ENCODE measurements around the gene NOPCHAP1.

Gene NOPCHAP1

DNA sequence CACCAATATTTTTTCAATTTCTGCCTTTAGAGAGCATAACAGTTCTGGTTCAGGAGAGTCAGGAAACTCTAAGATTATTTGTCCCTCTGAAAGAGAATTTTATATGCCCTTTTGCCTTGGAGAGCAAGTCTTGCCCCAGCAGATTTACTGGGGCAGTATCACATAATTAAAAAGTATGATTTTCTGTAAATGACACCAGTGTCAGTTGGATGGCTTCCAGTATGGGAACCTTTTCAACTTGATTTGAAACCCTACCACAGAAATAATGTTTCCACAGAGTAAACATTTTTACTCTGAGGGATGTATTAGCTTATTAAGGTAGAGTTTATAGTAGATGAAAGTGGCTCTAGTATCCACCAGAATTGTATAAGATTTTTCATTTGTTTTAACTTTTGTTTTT, 15.4 kb downstream of the NOPCHAP1 start:
- TF ChIP-seq ZNF274 (IDR thresholded peaks at IDR 0.05; ENCODE audit: low read depth, low read length) (no peak), YY1 (IDR thresholded peaks at IDR 0.05; ENCODE audit: insufficient read depth, insufficient read length) (no peak), SUZ12 (IDR thresholded peaks at IDR 0.05; ENCODE audit: extremely low read depth, insufficient read depth, insufficient read length) (no peak)
- no peak for DNase-seq (ENCODE audit: low read depth, low spot score)
- Histone ChIP-seq H3K9ac (ENCODE audit: insufficient read length, low read depth) (no peak overlapping the region), H3K4me1 (ENCODE audit: insufficient read depth, insufficient read length) (no peaks in the 10 kb centered on the region), H3K9me3 (ENCODE audit: insufficient read depth, low read length) (0 out of 2 replicates have a peak, but pooled peaks cover 5% of the 10 kb centered on the region), H3K27me3 (ENCODE audit: insufficient read depth, insufficient read length) (no peaks in the 10 kb centered on the region), H3K36me3 (ENCODE audit: insufficient read depth, insufficient read length, low read length) (peaks cover 91% of the 10 kb centered on the region), H3K4me3 (ENCODE audit: insufficient read length, low read depth) (no peak overlapping the region)

DNA sequence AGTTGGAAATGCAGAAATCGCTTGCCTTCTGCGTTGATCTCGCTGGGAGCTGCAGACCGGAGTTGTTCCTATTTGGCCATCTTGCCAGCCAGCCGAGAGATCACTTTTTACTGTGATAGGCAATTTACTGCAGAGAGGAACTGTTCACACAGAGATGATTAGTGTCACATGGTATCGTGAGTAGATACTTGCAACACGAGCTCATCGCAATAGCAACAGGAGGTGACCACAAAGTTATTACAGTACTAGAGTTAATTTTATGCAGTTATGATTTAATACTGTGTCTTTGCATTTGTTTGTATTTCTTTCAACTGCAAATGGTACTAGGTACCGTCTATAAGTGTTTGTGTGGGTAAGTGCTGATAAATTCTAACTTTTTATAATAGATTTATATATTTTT, 27.8 kb downstream of the NOPCHAP1 start:
- Histone ChIP-seq H3K4me1 (ENCODE audit: insufficient read depth, insufficient read length) (no peaks in the 10 kb centered on the region), H3K9ac (ENCODE audit: insufficient read length, low read depth) (no peak overlapping the region), H3K27me3 (ENCODE audit: insufficient read depth, insufficient read length) (no peaks in the 10 kb centered on the region), H3K36me3 (ENCODE audit: insufficient read depth, insufficient read length, low read length) (peaks cover 50% of the 10 kb centered on the region), H3K4me3 (ENCODE audit: insufficient read length, low read depth) (no peak overlapping the region), H3K9me3 (ENCODE audit: insufficient read depth, low read length) (no peaks in the 10 kb centered on the region; the same call in 1 of the 2 replicates)
- DNase-seq (ENCODE audit: low read depth, low spot score) = no peak
- TF ChIP-seq SUZ12 (IDR thresholded peaks at IDR 0.05; ENCODE audit: extremely low read depth, insufficient read depth, insufficient read length) (no peak), YY1 (IDR thresholded peaks at IDR 0.05; ENCODE audit: insufficient read depth, insufficient read length) (no peak), ZNF274 (IDR thresholded peaks at IDR 0.05; ENCODE audit: low read depth, low read length) (no peak)

DNA sequence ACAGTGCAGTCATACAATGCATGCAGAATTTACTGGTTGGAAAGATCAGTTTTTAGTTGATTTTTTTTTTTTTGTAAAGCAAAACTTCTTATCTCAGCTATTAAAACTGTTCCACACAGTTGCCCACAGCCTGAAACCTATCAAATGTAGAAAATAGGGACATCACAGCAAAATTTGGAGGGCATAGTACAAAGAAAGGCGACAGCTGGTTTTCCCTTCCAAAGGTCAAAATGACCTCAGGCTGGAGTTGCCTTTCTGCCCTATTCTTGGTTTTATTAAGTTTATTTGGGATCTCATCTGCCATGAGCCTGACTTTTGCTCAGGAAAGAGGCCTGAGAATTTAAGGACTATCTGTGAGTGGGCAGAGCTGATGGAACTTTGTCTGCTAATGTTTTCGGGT, 28.5 kb downstream of the NOPCHAP1 start:
- H3K4me3 ChIP-seq (ENCODE audit: insufficient read length, low read depth) = no peak overlapping the region
- DNase-seq (ENCODE audit: low read depth, low spot score) = no peak
- no peaks in the 10 kb centered on the region for H3K4me1 ChIP-seq (ENCODE audit: insufficient read depth, insufficient read length)
- H3K9ac ChIP-seq (ENCODE audit: insufficient read length, low read depth) = no peak overlapping the region
- H3K36me3 ChIP-seq (ENCODE audit: insufficient read depth, insufficient read length, low read length) = peaks cover 50% of the 10 kb centered on the region
- no peak for TF ChIP-seq ZNF274 (IDR thresholded peaks at IDR 0.05; ENCODE audit: low read depth, low read length)
- no peak for TF ChIP-seq SUZ12 (IDR thresholded peaks at IDR 0.05; ENCODE audit: extremely low read depth, insufficient read depth, insufficient read length)
- no peak for TF ChIP-seq YY1 (IDR thresholded peaks at IDR 0.05; ENCODE audit: insufficient read depth, insufficient read length)
- no peaks in the 10 kb centered on the region; the same call in 1 of the 2 replicates for H3K9me3 ChIP-seq (ENCODE audit: insufficient read depth, low read length)
- no peaks in the 10 kb centered on the region for H3K27me3 ChIP-seq (ENCODE audit: insufficient read depth, insufficient read length)

DNA sequence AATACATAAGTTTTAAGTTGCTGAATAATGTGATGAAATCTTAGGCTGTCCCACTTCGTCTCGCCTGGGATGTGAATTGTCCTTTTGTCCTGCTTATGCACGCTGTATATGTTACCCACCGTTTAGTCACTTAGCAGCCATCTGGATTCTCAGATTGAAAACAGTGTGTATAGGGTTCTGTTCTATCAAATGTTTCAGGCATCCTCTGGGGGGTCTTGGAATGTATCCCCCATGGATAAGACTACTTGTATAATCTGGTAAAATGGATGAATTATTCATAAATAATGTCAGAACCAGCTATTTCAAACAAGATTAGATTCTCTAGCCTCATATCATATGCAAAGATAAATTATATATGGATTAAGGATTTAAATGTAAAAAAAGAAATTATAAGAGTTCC, 29.4 kb downstream of the NOPCHAP1 start:
- no peak overlapping the region for H3K4me3 ChIP-seq (ENCODE audit: insufficient read length, low read depth)
- H3K9me3 ChIP-seq (ENCODE audit: insufficient read depth, low read length) = no peaks in the 10 kb centered on the region; the same call in 1 of the 2 replicates
- no peaks in the 10 kb centered on the region for H3K27me3 ChIP-seq (ENCODE audit: insufficient read depth, insufficient read length)
- no peak overlapping the region for H3K9ac ChIP-seq (ENCODE audit: insufficient read length, low read depth)
- TF ChIP-seq ZNF274 (IDR thresholded peaks at IDR 0.05; ENCODE audit: low read depth, low read length) = no peak
- no peak for TF ChIP-seq SUZ12 (IDR thresholded peaks at IDR 0.05; ENCODE audit: extremely low read depth, insufficient read depth, insufficient read length)
- no peak for TF ChIP-seq YY1 (IDR thresholded peaks at IDR 0.05; ENCODE audit: insufficient read depth, insufficient read length)
- DNase-seq (ENCODE audit: low read depth, low spot score) = no peak
- H3K36me3 ChIP-seq (ENCODE audit: insufficient read depth, insufficient read length, low read length) = peaks cover 52% of the 10 kb centered on the region
- no peaks in the 10 kb centered on the region for H3K4me1 ChIP-seq (ENCODE audit: insufficient read depth, insufficient read length)

DNA sequence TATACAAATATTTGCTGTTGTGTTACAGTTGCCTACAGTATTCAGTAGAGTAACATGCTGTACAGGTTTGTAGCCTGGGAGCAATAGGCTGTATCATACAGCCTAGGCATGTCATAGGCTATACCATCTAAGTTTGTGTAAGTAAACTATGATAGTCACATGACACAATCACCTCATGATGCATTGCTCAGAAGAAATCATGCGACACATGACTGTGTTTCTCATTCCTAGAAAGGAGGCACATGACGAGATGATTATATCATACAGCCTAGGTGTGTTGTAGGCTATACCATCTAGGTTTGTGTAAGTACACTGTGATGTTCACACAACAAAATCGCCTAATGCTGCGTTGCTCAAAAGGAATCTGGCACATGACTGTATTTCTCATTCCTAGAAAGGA, 31.9 kb downstream of the NOPCHAP1 start:
- H3K27me3 ChIP-seq (ENCODE audit: insufficient read depth, insufficient read length) = no peaks in the 10 kb centered on the region
- no peaks in the 10 kb centered on the region; the same call in 1 of the 2 replicates for H3K9me3 ChIP-seq (ENCODE audit: insufficient read depth, low read length)
- H3K4me3 ChIP-seq (ENCODE audit: insufficient read length, low read depth) = no peak overlapping the region
- TF ChIP-seq ZNF274 (IDR thresholded peaks at IDR 0.05; ENCODE audit: low read depth, low read length) (no peak), SUZ12 (IDR thresholded peaks at IDR 0.05; ENCODE audit: extremely low read depth, insufficient read depth, insufficient read length) (no peak), YY1 (IDR thresholded peaks at IDR 0.05; ENCODE audit: insufficient read depth, insufficient read length) (no peak)
- peaks cover 45% of the 10 kb centered on the region for H3K36me3 ChIP-seq (ENCODE audit: insufficient read depth, insufficient read length, low read length)
- DNase-seq (ENCODE audit: low read depth, low spot score) = no peak
- no peaks in the 10 kb centered on the region for H3K4me1 ChIP-seq (ENCODE audit: insufficient read depth, insufficient read length)
- no peak overlapping the region for H3K9ac ChIP-seq (ENCODE audit: insufficient read length, low read depth)

DNA sequence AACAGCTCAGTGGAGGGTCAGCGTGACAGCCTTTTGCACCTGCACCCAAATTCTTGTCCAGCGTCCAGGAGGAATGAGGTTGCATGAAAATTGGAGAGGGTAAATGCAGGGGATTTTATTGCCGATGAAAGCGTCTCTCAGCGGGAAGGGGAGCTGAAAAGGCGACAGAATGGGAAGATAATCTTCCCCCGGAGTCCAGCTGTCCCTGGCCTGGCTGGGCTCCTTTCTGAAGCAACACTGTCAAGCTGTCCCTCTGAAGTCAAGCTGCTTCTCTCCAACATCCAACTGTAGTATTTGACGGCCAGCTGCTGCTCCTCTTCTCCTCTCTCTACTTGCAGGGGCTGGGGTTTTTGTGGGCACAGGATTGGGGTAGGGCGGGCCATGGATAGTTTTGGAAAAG, 32.7 kb downstream of the NOPCHAP1 start:
- TF ChIP-seq ZNF274 (IDR thresholded peaks at IDR 0.05; ENCODE audit: low read depth, low read length) (no peak), YY1 (IDR thresholded peaks at IDR 0.05; ENCODE audit: insufficient read depth, insufficient read length) (no peak), SUZ12 (IDR thresholded peaks at IDR 0.05; ENCODE audit: extremely low read depth, insufficient read depth, insufficient read length) (no peak)
- no peaks in the 10 kb centered on the region for H3K27me3 ChIP-seq (ENCODE audit: insufficient read depth, insufficient read length)
- H3K4me3 ChIP-seq (ENCODE audit: insufficient read length, low read depth) = no peak overlapping the region
- no peak overlapping the region for H3K9ac ChIP-seq (ENCODE audit: insufficient read length, low read depth)
- no peaks in the 10 kb centered on the region for H3K4me1 ChIP-seq (ENCODE audit: insufficient read depth, insufficient read length)
- no peak for DNase-seq (ENCODE audit: low read depth, low spot score)
- H3K36me3 ChIP-seq (ENCODE audit: insufficient read depth, insufficient read length, low read length) = peaks cover 40% of the 10 kb centered on the region
- H3K9me3 ChIP-seq (ENCODE audit: insufficient read depth, low read length) = no peaks in the 10 kb centered on the region

DNA sequence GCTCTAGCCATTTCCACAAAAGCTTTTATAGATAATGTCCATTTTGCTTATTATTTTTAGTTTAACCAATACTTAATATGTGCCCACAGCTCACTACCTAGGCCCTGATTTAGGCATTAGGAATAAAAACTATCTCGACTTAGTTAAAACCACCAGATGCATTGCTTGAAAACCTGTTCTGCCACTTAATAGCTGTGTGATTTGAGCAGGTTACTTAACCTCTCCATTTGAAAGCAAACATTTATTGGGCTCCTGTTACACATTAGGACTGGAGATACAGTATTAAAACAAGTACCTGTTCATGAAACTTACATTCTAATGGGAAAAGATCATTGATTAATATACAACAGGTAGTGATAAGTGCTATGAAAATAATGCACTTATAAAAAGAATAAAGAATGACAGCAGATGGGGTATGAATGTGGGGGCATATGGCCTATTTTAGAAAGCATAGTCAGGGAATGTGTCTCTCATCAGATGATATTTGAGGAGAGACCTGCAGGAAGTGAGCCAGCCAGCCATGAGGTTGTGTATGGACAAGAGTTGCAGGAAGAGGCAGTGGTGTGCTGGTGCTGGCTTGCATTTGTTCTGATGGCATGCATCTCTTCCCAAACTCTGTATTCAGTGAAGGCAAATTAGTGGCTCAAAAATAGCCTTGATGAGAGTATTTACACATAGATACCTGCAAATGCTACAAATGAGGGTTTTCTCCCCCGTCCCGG, 34.3 kb downstream of the NOPCHAP1 start:
- Histone ChIP-seq H3K9me3 (ENCODE audit: insufficient read depth, low read length) (no peaks in the 10 kb centered on the region), H3K27me3 (ENCODE audit: insufficient read depth, insufficient read length) (no peaks in the 10 kb centered on the region), H3K4me1 (ENCODE audit: insufficient read depth, insufficient read length) (no peaks in the 10 kb centered on the region), H3K4me3 (ENCODE audit: insufficient read length, low read depth) (no peak overlapping the region), H3K36me3 (ENCODE audit: insufficient read depth, insufficient read length, low read length) (peaks cover 28% of the 10 kb centered on the region), H3K9ac (ENCODE audit: insufficient read length, low read depth) (no peak overlapping the region)
- DNase-seq (ENCODE audit: low read depth, low spot score) = no peak
- TF ChIP-seq ZNF274 (IDR thresholded peaks at IDR 0.05; ENCODE audit: low read depth, low read length) = no peak
- TF ChIP-seq SUZ12 (IDR thresholded peaks at IDR 0.05; ENCODE audit: extremely low read depth, insufficient read depth, insufficient read length) = no peak
- TF ChIP-seq YY1 (IDR thresholded peaks at IDR 0.05; ENCODE audit: insufficient read depth, insufficient read length) = no peak

All from NT2/D1 (cell line).